SHP77 (cell line): ENCODE data around the gene RPL13.
A peak's percentile ranks its signal among the peaks of the same experiment; 100 is the strongest.

Experiments
- DNase-seq, 2 experiments: peaks; one replicate each; lab custom pipeline; 2025; lab: John Stamatoyannopoulos, UW

RPL13 gene

GRCh38 chr16:89560378-89561141 is at the start of gene RPL13:
TSS of gene RPL13 (plus strand) at chr16:89560682. CDS start at chr16:89560960, 278 bp downstream.
- DNase-seq = peak; percentile 92 to 97

- DNase-seq = no peak
Observed at GRCh38 chr16:89511374-89511773, 49.1 kb upstream of the RPL13 start.

GRCh38 chr16:89512453-89512852 is 48.0 kb upstream of the RPL13 start:
- DNase-seq = no peak

GRCh38 chr16:89517128-89517527 is 43.4 kb upstream of the RPL13 start:
- DNase-seq = no peak

- DNase-seq = no peak
Observed at GRCh38 chr16:89519881-89520280, 40.6 kb upstream of the RPL13 start.

- peak; percentile 95 to 99 for DNase-seq
Observed at GRCh38 chr16:89522287-89522686, 38.2 kb upstream of the RPL13 start.

- DNase-seq = no peak
Observed at GRCh38 chr16:89523680-89524344, 36.7 kb upstream of the RPL13 start.

GRCh38 chr16:89525146-89525913 is 35.2 kb upstream of the RPL13 start:
- DNase-seq = no peak

GRCh38 chr16:89529097-89529496 is 31.4 kb upstream of the RPL13 start:
- no peak for DNase-seq

- DNase-seq = no peak
Observed at GRCh38 chr16:89530401-89531381, 29.8 kb upstream of the RPL13 start.

GRCh38 chr16:89531821-89532526 is 28.5 kb upstream of the RPL13 start:
- no peak for DNase-seq

- DNase-seq = no peak
Observed at GRCh38 chr16:89534252-89534756, 26.2 kb upstream of the RPL13 start.

GRCh38 chr16:89536371-89536770 is 24.1 kb upstream of the RPL13 start:
- DNase-seq = no peak

- DNase-seq = no peak
Observed at GRCh38 chr16:89536886-89537548, 23.5 kb upstream of the RPL13 start.

GRCh38 chr16:89537549-89537925 is 22.9 kb upstream of the RPL13 start:
- no peak for DNase-seq

GRCh38 chr16:89538286-89538685 is 22.2 kb upstream of the RPL13 start:
- no peak for DNase-seq

- DNase-seq = no peak
Observed at GRCh38 chr16:89540557-89540956, 19.9 kb upstream of the RPL13 start.

GRCh38 chr16:89541792-89542191 is 18.7 kb upstream of the RPL13 start:
- no peak for DNase-seq

GRCh38 chr16:89544113-89544512 is 16.4 kb upstream of the RPL13 start:
- DNase-seq = no peak

GRCh38 chr16:89544713-89545043 is 15.8 kb upstream of the RPL13 start:
- DNase-seq = no peak
